HepG2 (cell line): ENCODE data around the gene EMC9. TPM values are rescaled to one million over a fixed set of nuclear protein-coding genes. Genes with fewer than 3 reads are reported as not detected.

Experiments
- ATAC-seq: fragments of 200-7000 bp; cut with Tn5 transposase; 3 replicates; pipeline ENCODE4 v1.9.1; 2020; ENCODE audit warnings: mild to moderate bottlenecking, moderate library complexity
- BruUV-seq: library from RNA; stranded (reverse); fragments of 400-500 nt; replicated peaks from 2 replicates; lab custom pipeline; 2021; lab: Mats Ljungman, UMichigan
- CTCF ChIA-PET: fragments of 300-600 bp; formaldehyde crosslinking; extraction: SDS; loops from one replicate; lab custom pipeline; 2021; ENCODE audit warnings: low total read pairs, inconsistent platforms, low intra/inter-chr PET ratio; lab: Yijun Ruan, JAX
- POLR2A ChIA-PET: fragments of 350-600 bp; sonication (Branson Sonifier 250); formaldehyde crosslinking; loops from one replicate; lab custom pipeline; 2020; ENCODE audit warnings: antibody characterized with exemption, inconsistent platforms; lab: Yijun Ruan, JAX
- DNase-seq: peaks from one replicate; pipeline ENCODE4 v3.0.0-alpha.2; 2015; ENCODE audit warnings: low spot score
- FAIRE-seq: peaks from 3 replicates; lab custom pipeline; 2011; peaks lifted over from hg19 to GRCh38; lab: Jason Lieb, UNC
- H2AFZ ChIP-seq: one replicate; pipeline ENCODE4 v1.6.1; 2011; ENCODE audit warnings: low read length, inconsistent platforms
- H3K27ac ChIP-seq: fragments of 300-600 bp; 3 replicates; pipeline ENCODE4 v1.8.0; 2011; ENCODE audit warnings: mixed run types, mild to moderate bottlenecking, mixed read lengths, low read length, inconsistent platforms; ENCODE audit not compliant: insufficient read depth; ENCODE audit errors: extremely low read length
- H3K27me3 ChIP-seq, 2 experiments: fragments of 200-600 bp in 1 of 2; 2 replicates in 1 of 2; 3 replicates in 1 of 2; pipeline versions ENCODE4 v1.6.0 to v1.8.0; 2011; ENCODE audit warnings: low read length in 2 of 2, mild to moderate bottlenecking in 2 of 2, moderate library complexity in 2 of 2, inconsistent platforms in 1 of 2; ENCODE audit not compliant: insufficient read depth in 2 of 2, control insufficient read depth in 1 of 2
- H3K36me3 ChIP-seq, 2 experiments: fragments of 200-600 bp in 1 of 2; replicated peaks in 1 of 2; 2 replicates in 1 of 2; 3 replicates in 1 of 2; pipeline versions ENCODE4 v1.5.1 to v1.8.0; 2011; ENCODE audit warnings: low read length in 2 of 2, inconsistent platforms in 1 of 2; ENCODE audit not compliant: insufficient read depth in 2 of 2, control insufficient read depth in 1 of 2
- H3K4me1 ChIP-seq: 2 replicates; pipeline ENCODE4 v1.5.1; 2012; ENCODE audit warnings: low read length, inconsistent platforms; ENCODE audit not compliant: insufficient read depth
- H3K4me2 ChIP-seq: 2 replicates; pipeline ENCODE4 v1.6.0; 2011; ENCODE audit warnings: low read depth, low read length, inconsistent platforms
- H3K4me3 ChIP-seq, 3 experiments: fragments of 200-600 bp in 1 of 3; sonication (generic), shearing (Covaris generic) in 1 of 3; replicated peaks in 1 of 3; 2 replicates each; pipeline ENCODE4 v1.5.1; 2011 to 2016; ENCODE audit warnings: low read length in 3 of 3, inconsistent platforms in 2 of 3, low read depth in 2 of 3, mild to moderate bottlenecking in 2 of 3, control low read depth in 1 of 3, mixed read lengths in 1 of 3; ENCODE audit not compliant: insufficient read depth in 1 of 3
- H3K79me2 ChIP-seq: one replicate; pipeline ENCODE4 v1.6.1; 2011; ENCODE audit warnings: low read length, inconsistent platforms; ENCODE audit not compliant: insufficient read depth
- H3K9ac ChIP-seq: 2 replicates; pipeline ENCODE4 v1.6.0; 2011; ENCODE audit warnings: mild to moderate bottlenecking, low read depth, low read length, inconsistent platforms; ENCODE audit not compliant: insufficient read depth
- H3K9me3 ChIP-seq: 2 replicates; pipeline ENCODE4 v1.5.1; 2012; ENCODE audit warnings: mild to moderate bottlenecking, low read length
- H4K20me1 ChIP-seq: 2 replicates; pipeline ENCODE4 v1.6.0; 2011; ENCODE audit warnings: inconsistent platforms, mild to moderate bottlenecking, low read length, moderate library complexity; ENCODE audit not compliant: insufficient read depth
- AGO2 ChIP-seq: fragments of 200-400 bp; formaldehyde crosslinking; optimal IDR thresholded peaks from 2 replicates; pipeline ENCODE3; 2017; ENCODE audit warnings: mild to moderate bottlenecking, low read depth, low read length, moderate library complexity
- DNMT1 ChIP-seq: sonication (generic); formaldehyde crosslinking; IDR thresholded peaks from 2 replicates; pipeline ENCODE4 v1.5.1; 2020; ENCODE audit warnings: mild to moderate bottlenecking, missing genetic modification reagents
- HNRNPK ChIP-seq: fragments of 200-400 bp; formaldehyde crosslinking; IDR thresholded peaks from 2 replicates; pipeline ENCODE4 v1.6.1; 2018; ENCODE audit warnings: low read length, low read depth, moderate library complexity, mild to moderate bottlenecking; ENCODE audit not compliant: poor library complexity, severe bottlenecking
- JARID2 ChIP-seq: sonication (generic); formaldehyde crosslinking; IDR thresholded peaks from 2 replicates; pipeline ENCODE4 v1.8.1; 2023; ENCODE audit warnings: missing genetic modification reagents, inconsistent platforms; ENCODE audit not compliant: insufficient replicate concordance
- MTA3 ChIP-seq: sonication (generic); formaldehyde crosslinking; IDR thresholded peaks from 2 replicates; pipeline ENCODE4 v1.4.0; 2020; ENCODE audit warnings: missing genetic modification reagents
- POGZ ChIP-seq: sonication (generic); formaldehyde crosslinking; IDR thresholded peaks from 2 replicates; pipeline ENCODE4 v1.4.0; 2020; ENCODE audit warnings: mild to moderate bottlenecking, missing genetic modification reagents
- SIX4 ChIP-seq: sonication (generic); formaldehyde crosslinking; IDR thresholded peaks from 2 replicates; pipeline ENCODE4 v1.4.0; 2020; ENCODE audit warnings: missing genetic modification reagents
- ZBTB20 ChIP-seq: sonication (generic); formaldehyde crosslinking; IDR thresholded peaks from 2 replicates; pipeline ENCODE4 v1.8.1; 2023; ENCODE audit warnings: missing genetic modification reagents, low read depth, mild to moderate bottlenecking, borderline replicate concordance
- ZNF136 ChIP-seq: sonication (generic); formaldehyde crosslinking; IDR thresholded peaks from 2 replicates; pipeline ENCODE4 v1.8.1; 2022; ENCODE audit warnings: low read depth, mild to moderate bottlenecking, moderate library complexity, missing genetic modification reagents
- ZNF768 ChIP-seq: sonication (generic); formaldehyde crosslinking; IDR thresholded peaks from 2 replicates; pipeline ENCODE4 v1.4.0; 2020; ENCODE audit warnings: missing genetic modification reagents
- WGBS: methylation state at CpG from one replicate; pipeline ENCODE4 v1.1.6; 2017; ENCODE audit warnings: low lambda C conversion rate; 5-methylcytosine and 5-hydroxymethylcytosine counted together
- in situ Hi-C: cut with HindIII; loops from 2 replicates; pipeline ENCODE4 v1.10.0; 2017; ENCODE audit warnings: low pct_unique_long_range_greater_than_20kb; ENCODE audit not compliant: extremely low pct_ligation_motif_present
- intact Hi-C: fragments of 100-400 bp; cut with micrococcal nuclease; formaldehyde crosslinking; loops from one replicate; pipeline ENCODE4 v1.10.0; 2022; ENCODE audit not compliant: unreplicated experiment
- polyA plus RNA-seq, 8 experiments: library from polyadenylated mRNA; depleted of rRNA in 3 of 8; stranded (reverse) in 7 of 8; unstranded in 1 of 8; fragments of >200 nt; fragmentation: Illumina TruSeq in 4 of 8; extraction: Trizol in 4 of 8; gene quantifications; 2 replicates each; pipeline versions ENCODE4 v1.2.1 to v1.2.3, GENCODE V29; 2011 to 2016; ENCODE audit warnings: low read depth in 4 of 8, missing spikeins in 1 of 8, mixed read lengths in 1 of 8; ENCODE audit not compliant: insufficient read depth in 1 of 8
- total RNA-seq, 5 experiments: library from RNA; depleted of rRNA; stranded (reverse); fragments of >200 nt; fragmentation: Illumina TruSeq; extraction: Trizol; gene quantifications; 2 replicates each; pipeline ENCODE4 v1.2.3, GENCODE V29; 2016; ENCODE audit warnings: low read depth in 1 of 5

Gene EMC9
- total and polyA plus RNA-seq, 2 of the 13 experiments (the other 11 are each of a cell fraction or from before 2014, with no cell fraction given), result 60.5 to 78.7 TPM

DNA sequence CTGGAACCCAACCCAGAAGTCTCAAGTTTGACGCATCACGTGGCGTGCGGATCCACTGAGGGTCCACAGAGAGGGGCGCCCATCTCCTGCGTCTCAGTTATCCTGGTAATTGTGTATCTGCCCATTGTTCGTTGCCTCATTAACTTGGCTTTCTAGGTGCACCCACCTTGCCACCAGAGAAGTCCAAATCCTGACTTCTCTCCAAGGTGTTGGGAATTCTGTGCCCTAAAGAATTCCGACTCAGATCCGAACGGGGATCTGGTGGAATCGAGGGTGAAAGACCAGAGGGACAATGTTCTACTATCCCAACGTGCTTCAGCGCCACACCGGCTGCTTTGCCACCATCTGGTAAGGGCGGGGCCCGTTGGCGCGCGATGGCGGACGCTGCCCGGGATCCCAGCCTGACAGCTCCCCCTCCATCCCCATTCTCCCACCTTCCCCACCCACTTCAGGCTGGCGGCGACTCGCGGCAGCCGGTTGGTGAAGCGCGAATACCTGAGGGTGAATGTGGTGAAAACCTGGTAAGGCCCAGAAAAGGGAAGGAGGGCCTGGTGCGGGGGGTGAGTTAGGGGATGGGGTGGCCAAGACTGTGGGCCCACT is 31.0 kb upstream of the EMC9 start:
- CTCF ChIA-PET, result no interaction called here
- no peak overlapping the region for H3K4me3 ChIP-seq
- no TSS peak for BruUV-seq
- no peaks in the 10 kb centered on the region for H3K9me3 ChIP-seq
- TF ChIP-seq ZNF768 (CRISPR knock-in tag) (0 out of 2 replicates have a peak, but pooled peaks have one; percentile 22), DNMT1 (CRISPR knock-in tag) (0 out of 2 replicates have a peak, but pooled peaks have one; percentile 17), JARID2 (CRISPR knock-in tag) (no peak), ZNF136 (no peak), SIX4 (CRISPR knock-in tag) (no peak), ZBTB20 (no peak), MTA3 (CRISPR knock-in tag) (no peak), HNRNPK (peak; percentile 62), AGO2 (peak; percentile 38), POGZ (CRISPR knock-in tag) (no peak)
- TF ChIP-seq, all 625 proteins: peak for 4
- in situ Hi-C loops, result no loop called here
- intact Hi-C loops, result no loop called here
- no peaks in the 10 kb centered on the region for H3K79me2 ChIP-seq
- POLR2A ChIA-PET, result interaction anchor here (1.0 to 3.3 kb wide), 4 partner anchors 9 to 26 kb away, joined by 3 to 13 read pairs (median 8); partner anchors contain the start of genes IRF9, PSME2 and RNF31
- ATAC-seq (no peak), DNase-seq (no peak), FAIRE-seq (no peak)
- H2AFZ ChIP-seq, result no peak overlapping the region
- 94% methylated on average over 30 of the region's 30 CpGs for WGBS
- no peaks in the 10 kb centered on the region for H3K4me1 ChIP-seq
- no peak overlapping the region for H3K9ac ChIP-seq
- H3K27me3 ChIP-seq, result no peaks in the 10 kb centered on the region
- no peak overlapping the region for H3K4me2 ChIP-seq
- no peak overlapping the region for H3K27ac ChIP-seq
- H3K36me3 ChIP-seq, result peaks cover 0 to 9% of the 10 kb centered on the region in 2 experiments; a peak in 2 of 5 replicates
- H4K20me1 ChIP-seq, result no peaks in the 10 kb centered on the region
